OCI-LY7 (cell line): ENCODE results near the gene MARCO. TPM values are rescaled to one million over a fixed set of nuclear protein-coding genes. Genes with fewer than 3 reads are reported as not detected.

Experiments used
- BruUV-seq: library from RNA; stranded (reverse); fragments of 400-500 nt; replicated peaks from 2 replicates; lab custom pipeline; 2021; lab: Mats Ljungman, UMichigan
- CTCF ChIA-PET: fragments of 300-600 bp; sonication (Branson Sonifier 250); formaldehyde crosslinking; loops from one replicate; lab custom pipeline; 2022; ENCODE audit warnings: antibody characterized with exemption; ENCODE audit not compliant: unreplicated experiment; lab: Charles Lee
- POLR2A ChIA-PET: fragments of 300-600 bp; sonication (Branson Sonifier 250); formaldehyde crosslinking; loops from one replicate; lab custom pipeline; 2022; ENCODE audit warnings: antibody characterized with exemption; lab: Charles Lee
- DNase-seq: peaks from one replicate; pipeline ENCODE4 v3.0.0-alpha.2; 2015; ENCODE audit warnings: low spot score
- H2AFZ ChIP-seq: fragments of 200-600 bp; sonication (generic), shearing (Covaris generic); 2 replicates; pipeline ENCODE4 v1.6.1; 2014; ENCODE audit warnings: mild to moderate bottlenecking, antibody characterized with exemption, low read length, moderate library complexity
- H3K27ac ChIP-seq: fragments of 200-600 bp; sonication (generic); 2 replicates; pipeline ENCODE4 v1.5.1; 2014; ENCODE audit warnings: mixed run types, low read depth, mild to moderate bottlenecking, moderate library complexity, low read length, inconsistent platforms; ENCODE audit not compliant: poor library complexity, severe bottlenecking
- H3K36me3 ChIP-seq: fragments of 200-600 bp; sonication (generic); 2 replicates; pipeline ENCODE4 v1.6.1; 2014; ENCODE audit warnings: mild to moderate bottlenecking, antibody characterized with exemption, low read length, moderate library complexity, mixed read lengths; ENCODE audit not compliant: insufficient read depth
- H3K4me1 ChIP-seq: fragments of 200-600 bp; sonication (generic); 2 replicates; pipeline ENCODE4 v1.5.1; 2014; ENCODE audit warnings: mild to moderate bottlenecking, low read length; ENCODE audit not compliant: insufficient read depth, poor library complexity, severe bottlenecking
- H3K4me2 ChIP-seq: fragments of 200-600 bp; sonication (generic); 2 replicates; pipeline ENCODE4 v1.6.1; 2014; ENCODE audit warnings: mild to moderate bottlenecking, low read length
- H3K4me3 ChIP-seq: fragments of 200-600 bp; sonication (generic); 2 replicates; pipeline ENCODE4 v1.5.1; 2014; ENCODE audit warnings: mild to moderate bottlenecking, low read depth, low read length; ENCODE audit not compliant: poor library complexity, severe bottlenecking
- H3K79me2 ChIP-seq: fragments of 200-600 bp; sonication (generic); 2 replicates; pipeline ENCODE4 v1.6.1; 2016; ENCODE audit warnings: low read depth, mild to moderate bottlenecking, low read length, moderate library complexity, mixed read lengths; ENCODE audit not compliant: insufficient read depth
- H3K9me2 ChIP-seq: fragments of 200-600 bp; sonication (generic); 2 replicates; pipeline ENCODE4 v1.6.1; 2016; ENCODE audit warnings: mild to moderate bottlenecking, low read length, mixed read lengths; ENCODE audit not compliant: insufficient read depth
- H3K9me3 ChIP-seq: fragments of 200-600 bp; sonication (generic); 2 replicates; pipeline ENCODE4 v1.6.1; 2014; ENCODE audit warnings: mild to moderate bottlenecking, mixed run types, low read length, mixed read lengths
- H4K20me1 ChIP-seq: fragments of 200-600 bp; sonication (generic); 2 replicates; pipeline ENCODE4 v1.6.1; 2014; ENCODE audit warnings: mild to moderate bottlenecking, antibody characterized with exemption, low read length, moderate library complexity, mixed read lengths; ENCODE audit not compliant: insufficient read depth
- EZH2phosphoT487 ChIP-seq: fragments of 200-600 bp; sonication (generic); IDR thresholded peaks from 2 replicates; pipeline ENCODE4 v1.6.1; 2018; ENCODE audit warnings: low read depth, borderline replicate concordance, mild to moderate bottlenecking, mixed run types, antibody characterized with exemption, low read length, moderate library complexity, mixed read lengths
- intact Hi-C: fragments of 100-400 bp; cut with micrococcal nuclease; formaldehyde crosslinking; loops from one replicate; pipeline ENCODE4 v1.10.0; 2022; ENCODE audit not compliant: unreplicated experiment
- total RNA-seq, 2 experiments: library from RNA; depleted of rRNA in 1 of 2; stranded (reverse); fragments of >200 nt in 1 of 2; shearing (Covaris generic) in 1 of 2; gene quantifications; 2 replicates each; pipeline ENCODE4 v1.2.3, GENCODE V29; 2014 to 2022
- TF ChIP-seq, protein P1 (sequence below): fragments of 200-600 bp; sonication (generic); conservative IDR thresholded peaks from 2 replicates; pipeline ENCODE4 v1.5.1; 2014; ENCODE audit warnings: mild to moderate bottlenecking, antibody characterized with exemption, low read length, moderate library complexity, mixed read lengths

Gene MARCO
- total RNA-seq, 2 experiments from 2014 or later = not detected

DNA sequence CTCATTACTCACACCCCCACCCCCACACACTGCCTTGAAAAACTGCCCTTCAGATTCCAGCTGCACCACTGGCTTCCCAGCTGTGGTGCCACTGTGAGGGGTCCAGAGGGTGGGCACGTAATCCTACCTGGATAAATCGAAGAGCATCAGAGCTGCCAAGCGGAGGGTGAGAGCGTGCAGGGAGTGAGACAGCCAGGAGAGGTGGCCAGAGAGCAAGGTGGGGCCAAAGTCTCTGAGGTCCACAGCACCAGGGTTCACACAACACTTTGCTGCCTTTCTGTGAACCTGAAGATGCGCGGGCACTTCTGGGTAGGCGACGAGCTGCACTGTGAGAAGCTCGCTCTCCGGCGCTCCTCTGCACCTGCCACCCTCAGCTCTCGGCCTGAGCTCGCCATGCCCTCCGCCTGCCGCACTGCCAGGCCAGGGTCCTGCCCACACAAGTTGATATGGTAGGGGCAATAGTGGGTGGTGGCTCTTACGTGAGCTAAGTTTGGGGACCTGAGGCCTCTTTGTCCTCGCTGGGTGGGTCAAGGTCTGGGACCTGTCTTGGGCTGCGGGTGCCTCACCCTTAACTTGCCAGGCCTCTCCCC lies 83.9 kb downstream of the MARCO start:
- Histone ChIP-seq H3K79me2 (no peaks in the 10 kb centered on the region), H3K9me2 (no peaks in the 10 kb centered on the region), H3K4me1 (no peaks in the 10 kb centered on the region), H2AFZ (no peak overlapping the region), H4K20me1 (no peaks in the 10 kb centered on the region), H3K4me2 (no peak overlapping the region), H3K27ac (no peak overlapping the region), H3K9me3 (no peaks in the 10 kb centered on the region), H3K4me3 (no peak overlapping the region), H3K36me3 (no peaks in the 10 kb centered on the region)
- intact Hi-C loops = loop anchor here (5.0 kb wide), 1 partner anchor 241 kb away; no protein-coding TSS in a partner anchor
- BruUV-seq = no TSS peak
- TF ChIP-seq EZH2phosphoT487 = no peak
- TF ChIP-seq, protein P1, sequence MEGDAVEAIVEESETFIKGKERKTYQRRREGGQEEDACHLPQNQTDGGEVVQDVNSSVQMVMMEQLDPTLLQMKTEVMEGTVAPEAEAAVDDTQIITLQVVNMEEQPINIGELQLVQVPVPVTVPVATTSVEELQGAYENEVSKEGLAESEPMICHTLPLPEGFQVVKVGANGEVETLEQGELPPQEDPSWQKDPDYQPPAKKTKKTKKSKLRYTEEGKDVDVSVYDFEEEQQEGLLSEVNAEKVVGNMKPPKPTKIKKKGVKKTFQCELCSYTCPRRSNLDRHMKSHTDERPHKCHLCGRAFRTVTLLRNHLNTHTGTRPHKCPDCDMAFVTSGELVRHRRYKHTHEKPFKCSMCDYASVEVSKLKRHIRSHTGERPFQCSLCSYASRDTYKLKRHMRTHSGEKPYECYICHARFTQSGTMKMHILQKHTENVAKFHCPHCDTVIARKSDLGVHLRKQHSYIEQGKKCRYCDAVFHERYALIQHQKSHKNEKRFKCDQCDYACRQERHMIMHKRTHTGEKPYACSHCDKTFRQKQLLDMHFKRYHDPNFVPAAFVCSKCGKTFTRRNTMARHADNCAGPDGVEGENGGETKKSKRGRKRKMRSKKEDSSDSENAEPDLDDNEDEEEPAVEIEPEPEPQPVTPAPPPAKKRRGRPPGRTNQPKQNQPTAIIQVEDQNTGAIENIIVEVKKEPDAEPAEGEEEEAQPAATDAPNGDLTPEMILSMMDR = no peak
- no peak for DNase-seq
- POLR2A ChIA-PET = interaction anchor here (0.8 to 1.1 kb wide), 2 partner anchors 11 to 1826 kb away, joined by 3 read pairs; no protein-coding TSS in a partner anchor
- CTCF ChIA-PET = interaction anchor here (0.7 kb wide), 1 partner anchor 254 kb away, joined by 3 read pairs; no protein-coding TSS in a partner anchor

GRCh38 chr2:119026890-119027289 lies 84.9 kb downstream of the MARCO start:
- Histone ChIP-seq H3K4me2 (no peak overlapping the region), H3K9me3 (no peaks in the 10 kb centered on the region), H2AFZ (no peak overlapping the region), H3K4me1 (no peaks in the 10 kb centered on the region), H3K27ac (no peak overlapping the region), H3K9me2 (no peaks in the 10 kb centered on the region), H3K79me2 (no peaks in the 10 kb centered on the region), H3K36me3 (no peaks in the 10 kb centered on the region), H3K4me3 (no peak overlapping the region), H4K20me1 (no peaks in the 10 kb centered on the region)
- DNase-seq = no peak
- BruUV-seq = no TSS peak
- ChIA-PET CTCF (no interaction called here), POLR2A (interaction anchor here (0.6 to 1.1 kb wide), 3 partner anchors 12 to 1321 kb away, joined by 3 to 7 read pairs (median 3); no protein-coding TSS in a partner anchor)
- TF ChIP-seq, protein P1 = no peak
- no peak for TF ChIP-seq EZH2phosphoT487
- intact Hi-C loops = loop anchor here (5.0 kb wide), 1 partner anchor 240 kb away; no protein-coding TSS in a partner anchor
